ENCODE results near the gene CCL22.

CCL22 gene

DNA sequence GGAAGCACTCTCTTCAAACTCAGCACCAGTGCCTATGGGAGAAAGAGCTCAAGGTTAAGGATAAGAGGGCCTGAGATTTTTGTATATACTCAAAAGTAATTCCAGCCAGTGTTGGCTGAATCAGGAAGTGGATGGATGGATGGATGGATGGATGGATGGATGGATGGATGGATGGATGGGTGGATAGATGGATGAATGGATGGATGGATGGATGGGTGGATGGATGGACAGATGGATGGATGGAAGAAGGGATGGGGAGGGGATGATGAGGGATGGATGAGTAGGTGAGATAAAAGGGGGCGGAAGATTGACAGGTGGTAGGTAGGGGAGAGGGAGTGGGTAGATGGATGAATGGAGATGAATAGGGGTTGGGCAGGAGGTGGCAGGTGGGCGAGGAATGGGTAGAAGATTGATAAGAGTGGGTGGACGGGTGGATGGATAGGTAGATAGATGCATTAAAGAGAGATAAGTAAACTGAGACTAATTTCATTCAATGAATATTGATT, 17.8 kb downstream of the CCL22 start:
- TF ChIP-seq, protein P1, sequence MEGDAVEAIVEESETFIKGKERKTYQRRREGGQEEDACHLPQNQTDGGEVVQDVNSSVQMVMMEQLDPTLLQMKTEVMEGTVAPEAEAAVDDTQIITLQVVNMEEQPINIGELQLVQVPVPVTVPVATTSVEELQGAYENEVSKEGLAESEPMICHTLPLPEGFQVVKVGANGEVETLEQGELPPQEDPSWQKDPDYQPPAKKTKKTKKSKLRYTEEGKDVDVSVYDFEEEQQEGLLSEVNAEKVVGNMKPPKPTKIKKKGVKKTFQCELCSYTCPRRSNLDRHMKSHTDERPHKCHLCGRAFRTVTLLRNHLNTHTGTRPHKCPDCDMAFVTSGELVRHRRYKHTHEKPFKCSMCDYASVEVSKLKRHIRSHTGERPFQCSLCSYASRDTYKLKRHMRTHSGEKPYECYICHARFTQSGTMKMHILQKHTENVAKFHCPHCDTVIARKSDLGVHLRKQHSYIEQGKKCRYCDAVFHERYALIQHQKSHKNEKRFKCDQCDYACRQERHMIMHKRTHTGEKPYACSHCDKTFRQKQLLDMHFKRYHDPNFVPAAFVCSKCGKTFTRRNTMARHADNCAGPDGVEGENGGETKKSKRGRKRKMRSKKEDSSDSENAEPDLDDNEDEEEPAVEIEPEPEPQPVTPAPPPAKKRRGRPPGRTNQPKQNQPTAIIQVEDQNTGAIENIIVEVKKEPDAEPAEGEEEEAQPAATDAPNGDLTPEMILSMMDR (IDR thresholded peaks at IDR 0.05; ENCODE audit: borderline replicate concordance, insufficient read depth, low read depth, low read length): no peak
- H3K4me3 ChIP-seq (ENCODE audit: low read depth, low read length): no peak overlapping the region

DNA sequence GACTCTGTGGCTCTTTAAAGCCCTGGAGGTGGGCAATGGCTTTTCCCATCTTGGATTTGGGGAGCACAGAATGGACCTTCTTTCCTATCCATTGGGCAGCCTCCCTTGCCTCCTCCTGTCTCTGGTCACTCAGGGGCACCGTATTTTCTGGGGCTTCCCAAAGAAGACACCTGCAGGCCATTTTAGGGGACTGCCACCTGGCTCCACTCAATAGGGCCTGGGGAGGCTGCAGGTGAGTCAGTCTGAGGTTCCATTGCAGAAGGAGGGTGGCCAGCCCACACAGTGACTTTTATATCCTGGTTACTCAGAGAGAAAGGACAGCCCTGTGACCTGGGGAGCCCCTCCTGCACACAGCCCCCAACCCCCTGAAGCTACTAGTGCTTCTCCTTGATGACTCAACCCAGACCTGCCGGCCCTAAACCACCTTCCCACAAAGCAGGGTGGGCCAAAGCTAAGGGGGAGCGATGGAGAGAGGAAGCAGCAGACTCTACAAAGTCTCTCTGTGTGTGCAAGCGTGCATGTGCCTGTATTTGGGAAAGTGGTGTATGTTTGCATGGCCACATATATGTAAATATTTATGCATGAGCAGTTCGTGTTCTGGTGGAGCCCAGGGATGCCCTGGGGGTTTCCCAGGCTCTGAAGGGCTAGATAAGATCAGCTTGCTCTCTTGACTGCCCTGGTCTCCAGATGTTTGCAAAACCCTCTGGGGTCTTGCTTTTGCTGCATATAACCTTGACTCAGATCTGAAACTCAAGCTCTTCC, 18.7 kb downstream of the CCL22 start:
- no peak overlapping the region for H3K4me3 ChIP-seq (ENCODE audit: low read depth, low read length)

DNA sequence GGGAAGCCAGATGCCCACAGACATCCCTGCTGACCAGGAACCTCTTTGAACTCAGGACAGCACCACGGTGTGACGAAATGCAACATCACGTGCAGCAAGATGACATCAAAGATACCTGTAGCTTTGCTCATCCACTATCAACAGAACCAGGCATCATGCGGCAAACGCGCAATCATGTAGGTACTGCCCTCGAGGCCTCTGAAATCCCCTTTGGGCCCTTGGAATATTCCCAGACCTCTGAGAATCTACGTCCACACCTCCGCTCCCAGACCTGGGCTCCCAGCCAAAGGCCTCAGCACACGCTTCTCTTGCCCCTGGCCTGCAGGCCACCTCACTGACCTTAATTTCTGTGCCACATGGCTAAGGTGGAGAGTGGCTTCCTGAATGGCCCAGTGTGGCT, 21.0 kb downstream of the CCL22 start:
- no peak overlapping the region for H3K4me3 ChIP-seq (ENCODE audit: low read depth, low read length)
- TF ChIP-seq, protein P1 (IDR thresholded peaks at IDR 0.05; ENCODE audit: borderline replicate concordance, insufficient read depth, low read depth, low read length): no peak

More for the DNA sequence above, 18.7 kb downstream of the CCL22 start:
- TF ChIP-seq, protein P1 (IDR thresholded peaks at IDR 0.05; ENCODE audit: borderline replicate concordance, insufficient read depth, low read depth, low read length): peak; percentile 27; the same call in 1 of the 2 replicates

DNA sequence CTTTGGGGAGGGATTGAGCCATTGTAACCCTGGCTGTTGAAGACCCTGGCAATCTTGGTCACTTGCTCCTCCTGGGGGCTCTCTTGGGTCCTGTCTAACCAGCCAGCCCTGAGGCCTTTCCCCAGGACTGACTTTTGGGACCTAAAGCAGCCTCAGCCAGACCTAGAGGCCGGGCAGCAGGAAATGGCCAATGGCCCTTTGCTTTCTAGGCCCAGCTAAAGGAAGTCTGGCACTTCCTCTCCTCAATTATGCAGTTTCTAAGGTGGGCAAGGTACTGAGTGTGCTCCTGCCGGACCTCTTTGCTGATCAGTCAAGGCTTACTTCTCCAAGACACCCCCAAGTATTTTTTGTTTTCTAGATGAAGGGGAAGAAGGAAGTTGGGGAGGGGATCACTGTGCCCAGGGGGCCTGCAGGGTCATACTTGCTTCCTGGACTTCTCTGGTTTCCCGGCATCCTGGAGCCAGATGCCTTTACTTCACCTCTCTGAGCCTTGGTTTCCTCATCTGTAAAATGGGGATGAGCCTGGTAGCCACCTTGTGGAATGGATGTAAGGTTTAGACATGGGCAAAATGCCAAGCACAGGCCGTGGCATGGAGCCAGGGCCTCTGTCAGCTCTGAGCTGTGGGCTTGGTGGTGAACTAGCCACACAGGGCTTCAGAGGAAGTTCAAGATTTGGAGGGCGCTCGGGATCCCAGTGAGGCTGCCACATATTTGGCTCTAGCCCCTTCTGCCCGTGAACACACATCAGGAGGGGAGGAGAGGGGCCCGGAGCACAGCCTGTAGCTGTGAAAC, 22.3 kb downstream of the CCL22 start:
- TF ChIP-seq, protein P1 (IDR thresholded peaks at IDR 0.05; ENCODE audit: borderline replicate concordance, insufficient read depth, low read depth, low read length): no peak
- H3K4me3 ChIP-seq (ENCODE audit: low read depth, low read length): no peak overlapping the region

DNA sequence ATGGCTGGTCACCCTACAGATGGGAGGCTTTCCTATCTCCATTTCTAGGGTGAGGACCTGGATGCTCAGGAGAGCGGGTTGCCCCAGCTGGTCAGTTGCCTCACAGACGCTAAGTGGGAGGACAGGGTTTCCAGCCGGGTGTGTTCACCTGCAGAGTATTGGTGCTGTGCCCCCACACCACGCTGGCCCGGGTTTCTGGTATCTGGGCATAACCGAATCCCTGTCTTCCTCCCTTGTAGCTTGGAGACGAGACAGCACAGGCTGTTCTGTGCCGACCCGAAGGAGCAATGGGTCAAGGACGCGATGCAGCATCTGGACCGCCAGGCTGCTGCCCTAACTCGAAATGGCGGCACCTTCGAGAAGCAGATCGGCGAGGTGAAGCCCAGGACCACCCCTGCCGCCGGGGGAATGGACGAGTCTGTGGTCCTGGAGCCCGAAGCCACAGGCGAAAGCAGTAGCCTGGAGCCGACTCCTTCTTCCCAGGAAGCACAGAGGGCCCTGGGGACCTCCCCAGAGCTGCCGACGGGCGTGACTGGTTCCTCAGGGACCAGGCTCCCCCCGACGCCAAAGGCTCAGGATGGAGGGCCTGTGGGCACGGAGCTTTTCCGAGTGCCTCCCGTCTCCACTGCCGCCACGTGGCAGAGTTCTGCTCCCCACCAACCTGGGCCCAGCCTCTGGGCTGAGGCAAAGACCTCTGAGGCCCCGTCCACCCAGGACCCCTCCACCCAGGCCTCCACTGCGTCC, 23.4 kb downstream of the CCL22 start:
- TF ChIP-seq, protein P1 (IDR thresholded peaks at IDR 0.05; ENCODE audit: borderline replicate concordance, insufficient read depth, low read depth, low read length): no peak
- no peak overlapping the region for H3K4me3 ChIP-seq (ENCODE audit: low read depth, low read length)

DNA sequence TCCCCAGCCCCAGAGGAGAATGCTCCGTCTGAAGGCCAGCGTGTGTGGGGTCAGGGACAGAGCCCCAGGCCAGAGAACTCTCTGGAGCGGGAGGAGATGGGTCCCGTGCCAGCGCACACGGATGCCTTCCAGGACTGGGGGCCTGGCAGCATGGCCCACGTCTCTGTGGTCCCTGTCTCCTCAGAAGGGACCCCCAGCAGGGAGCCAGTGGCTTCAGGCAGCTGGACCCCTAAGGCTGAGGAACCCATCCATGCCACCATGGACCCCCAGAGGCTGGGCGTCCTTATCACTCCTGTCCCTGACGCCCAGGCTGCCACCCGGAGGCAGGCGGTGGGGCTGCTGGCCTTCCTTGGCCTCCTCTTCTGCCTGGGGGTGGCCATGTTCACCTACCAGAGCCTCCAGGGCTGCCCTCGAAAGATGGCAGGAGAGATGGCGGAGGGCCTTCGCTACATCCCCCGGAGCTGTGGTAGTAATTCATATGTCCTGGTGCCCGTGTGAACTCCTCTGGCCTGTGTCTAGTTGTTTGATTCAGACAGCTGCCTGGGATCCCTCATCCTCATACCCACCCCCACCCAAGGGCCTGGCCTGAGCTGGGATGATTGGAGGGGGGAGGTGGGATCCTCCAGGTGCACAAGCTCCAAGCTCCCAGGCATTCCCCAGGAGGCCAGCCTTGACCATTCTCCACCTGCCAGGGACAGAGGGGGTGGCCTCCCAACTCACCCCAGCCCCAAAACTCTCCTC, 24.1 kb downstream of the CCL22 start:
- no peak overlapping the region for H3K4me3 ChIP-seq (ENCODE audit: low read depth, low read length)
- TF ChIP-seq, protein P1 (IDR thresholded peaks at IDR 0.05; ENCODE audit: borderline replicate concordance, insufficient read depth, low read depth, low read length): peak; percentile 14; the same call in 1 of the 2 replicates

Measured in GM12875 (cell line).